KBM-7 (cell line): ENCODE results near the gene ZNF462.

Experiments
- DNase-seq: peaks from one replicate; pipeline ENCODE4 v3.0.0-alpha.2; 2015
- in situ Hi-C: fragments of 300-500 bp; cut with MboI; formaldehyde crosslinking; loops from 2 replicates; pipeline ENCODE4 v1.14.3; 2020; ENCODE audit warnings: low sequenced_read_pairs, low pct_unique_long_range_greater_than_20kb, mixed read lengths

ZNF462 gene

DNA sequence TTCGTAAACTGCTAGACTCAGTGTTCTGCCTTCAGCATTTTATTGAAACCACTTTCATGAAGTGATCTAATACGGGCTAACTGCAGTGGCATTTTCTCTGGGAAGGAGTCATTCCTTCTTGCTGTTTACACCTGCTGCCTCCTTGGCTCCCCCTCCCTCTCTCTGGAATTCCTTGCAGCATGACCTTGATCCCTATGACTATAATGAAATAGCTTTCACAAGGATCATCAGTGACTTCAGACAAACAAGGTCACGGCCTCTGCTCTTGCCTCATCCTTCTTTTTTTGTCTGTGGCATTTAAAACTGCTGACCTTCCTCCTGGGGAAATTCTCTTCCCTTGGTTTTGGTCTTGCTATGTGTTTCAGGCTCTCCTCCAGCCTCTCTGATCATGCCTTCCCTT lies 90.2 kb downstream of the ZNF462 start:
- in situ Hi-C loops, result no loop called here
- no peak for DNase-seq

DNA sequence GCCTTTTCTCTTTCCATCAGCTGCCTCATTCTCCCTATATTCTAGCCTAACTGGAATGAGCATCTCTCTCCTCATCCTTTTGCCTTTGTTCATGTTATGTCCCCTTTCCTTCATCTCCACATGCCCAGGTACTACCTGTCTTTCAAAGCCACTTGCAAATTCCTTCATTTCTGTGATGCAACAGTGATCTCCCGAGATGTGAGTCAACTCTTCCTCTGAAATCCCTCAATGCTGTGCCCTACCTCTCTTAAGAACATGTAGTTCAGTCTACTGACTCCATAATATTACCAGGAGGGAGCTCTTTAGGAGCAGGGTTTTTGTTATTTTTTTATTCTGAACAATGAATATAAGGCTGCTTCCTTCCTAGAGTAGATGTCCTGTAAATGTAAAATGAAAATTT lies 91.6 kb downstream of the ZNF462 start:
- no peak for DNase-seq
- in situ Hi-C loops, result no loop called here

DNA sequence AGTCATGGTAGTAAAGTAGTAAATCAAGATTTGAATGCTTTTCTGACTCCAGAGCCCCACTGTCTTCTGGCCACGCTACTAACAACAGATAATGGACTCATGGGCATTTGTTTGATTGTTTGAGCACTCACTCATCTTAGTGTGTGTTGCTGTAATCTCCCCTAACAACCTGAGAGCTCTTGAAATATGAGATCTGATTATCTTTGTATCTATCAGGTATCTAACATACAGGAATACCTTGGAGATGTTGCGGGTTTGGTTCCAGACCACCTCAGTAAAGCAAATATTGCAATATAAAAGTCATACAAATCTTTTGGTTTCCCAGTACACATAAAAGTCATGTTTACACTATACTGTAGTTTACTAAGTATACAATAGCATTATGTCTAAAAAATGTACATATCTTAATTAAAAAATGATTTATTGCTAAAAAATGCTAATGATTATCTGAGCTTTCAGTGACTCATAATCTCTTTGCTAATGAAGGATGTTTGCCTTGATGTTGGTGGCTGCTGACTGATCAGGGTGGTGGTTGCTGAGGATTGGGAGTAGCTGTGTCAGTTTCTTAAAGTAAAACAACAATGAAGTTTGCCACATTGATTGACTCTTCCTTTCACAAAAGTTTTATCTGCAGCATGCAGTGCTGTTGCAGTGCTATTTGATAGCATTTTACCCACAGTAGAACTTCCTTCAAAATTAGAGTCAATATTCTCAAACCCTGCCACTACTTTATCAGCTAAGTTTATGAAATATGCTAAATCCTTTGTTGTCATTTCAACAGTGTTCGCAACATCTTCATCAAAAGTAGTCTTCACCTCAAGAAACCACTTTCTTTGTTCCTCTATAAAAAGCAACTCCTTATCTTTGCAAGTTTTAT lies 92.2 kb downstream of the ZNF462 start:
- in situ Hi-C loops, result no loop called here
- no peak for DNase-seq

DNA sequence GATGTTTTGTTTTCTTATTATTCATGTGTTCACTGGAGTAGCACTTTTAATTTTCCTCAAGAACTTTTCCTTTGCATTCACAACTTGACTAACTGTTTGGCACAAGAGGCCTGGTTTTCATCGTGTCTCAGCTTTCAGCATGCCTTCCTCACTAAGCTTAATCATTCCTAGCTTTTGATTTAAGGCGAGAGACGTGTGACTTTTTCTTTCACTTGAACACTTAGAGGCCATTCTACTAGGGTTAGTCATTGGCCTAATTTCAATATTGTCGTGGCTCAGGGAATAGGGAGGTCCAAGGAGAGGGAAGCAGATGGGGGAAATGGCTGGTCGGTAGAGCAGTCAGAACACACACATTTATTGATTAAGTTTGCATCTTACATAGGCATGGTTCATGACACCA lies 94.0 kb downstream of the ZNF462 start:
- in situ Hi-C loops, result no loop called here
- DNase-seq, result no peak

DNA sequence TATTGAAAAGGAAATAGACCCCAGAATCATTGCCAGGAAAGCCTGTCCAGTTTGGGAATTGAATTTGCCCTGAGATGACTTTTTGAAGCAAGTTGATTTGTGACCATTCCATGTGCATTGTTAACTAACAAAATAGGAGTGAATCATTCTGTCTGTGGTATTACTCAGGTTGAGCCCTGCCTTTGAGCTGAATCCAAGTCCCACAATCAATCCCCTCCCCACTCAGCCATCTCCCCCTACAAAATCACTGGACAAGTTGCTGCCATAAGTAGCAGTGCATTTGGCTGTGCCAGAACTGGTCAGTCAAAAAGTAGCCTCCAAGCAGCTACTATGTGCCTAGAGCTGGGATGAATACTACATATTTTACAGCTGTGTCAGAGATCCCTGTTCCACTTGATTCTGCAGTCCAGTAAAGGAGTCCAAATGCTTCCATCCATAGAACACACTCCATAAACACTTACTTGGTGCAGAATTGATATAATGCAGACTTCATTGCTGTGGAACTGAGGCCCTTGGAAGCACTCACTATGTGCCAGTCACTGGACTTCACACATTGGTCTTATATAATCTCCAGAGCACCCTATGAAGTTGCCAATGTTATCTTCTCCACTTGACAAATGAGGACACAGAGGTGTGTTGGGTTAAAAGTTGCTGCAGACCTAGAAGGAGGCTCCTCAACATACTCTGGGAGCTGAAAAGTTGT lies 96.1 kb downstream of the ZNF462 start:
- in situ Hi-C loops, result no loop called here
- no peak for DNase-seq

DNA sequence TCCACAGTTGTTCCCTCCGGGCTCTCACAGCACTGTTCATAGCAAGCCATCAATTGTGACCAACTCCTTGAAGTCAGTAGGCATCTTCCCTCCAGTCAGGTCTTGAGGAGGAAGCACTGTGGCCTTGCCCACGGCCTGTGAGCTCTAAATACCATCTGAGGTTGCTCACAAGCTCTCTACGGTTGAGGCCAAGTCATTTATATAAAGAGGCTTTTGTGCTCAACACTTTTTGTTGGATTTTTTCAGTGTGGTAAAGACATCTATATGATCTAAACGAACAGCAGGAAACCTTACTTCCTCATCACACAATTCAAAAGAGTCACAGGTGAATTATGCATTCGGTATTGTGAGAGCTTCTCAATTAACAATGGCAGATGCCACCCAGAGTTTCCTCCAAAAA lies 97.3 kb downstream of the ZNF462 start:
- no peak for DNase-seq
- in situ Hi-C loops, result no loop called here

DNA sequence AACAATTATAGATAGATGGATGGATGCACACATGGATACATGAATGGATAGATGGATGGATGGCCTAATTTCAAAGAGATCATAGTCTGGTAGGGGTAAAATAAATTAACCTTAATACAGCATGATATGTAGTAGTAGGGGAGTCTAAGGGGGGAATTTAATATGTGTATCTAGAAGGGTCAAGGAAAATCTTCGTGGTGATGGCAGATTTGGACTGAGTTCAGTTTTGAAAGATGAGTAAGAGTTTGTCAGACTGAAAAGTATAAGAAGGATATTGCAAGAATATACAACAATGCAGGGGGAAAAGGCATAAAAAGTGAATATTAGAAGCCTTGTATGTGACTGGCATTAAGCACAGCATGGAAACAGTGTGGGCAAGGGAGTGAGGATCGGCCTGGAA lies 98.7 kb downstream of the ZNF462 start:
- DNase-seq, result no peak
- in situ Hi-C loops, result no loop called here

DNA sequence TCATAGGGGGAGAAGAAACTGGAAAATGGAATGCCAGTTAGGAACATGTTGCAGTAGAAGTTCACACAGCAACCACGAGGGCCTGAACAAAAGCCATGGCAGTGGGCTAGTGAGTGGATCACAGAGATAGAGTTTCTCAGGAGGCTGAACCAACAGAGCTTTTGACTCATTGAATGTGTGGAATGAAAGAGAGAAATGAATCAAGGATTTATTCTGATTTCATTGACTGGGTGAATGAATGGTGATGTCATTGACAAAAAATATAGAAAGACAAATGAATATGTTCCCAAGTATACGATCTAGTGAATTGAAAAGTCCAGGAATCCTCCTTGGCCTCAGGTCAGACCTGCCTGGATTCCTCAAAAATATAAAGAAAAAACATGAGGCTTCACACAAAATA lies 99.2 kb downstream of the ZNF462 start:
- in situ Hi-C loops, result no loop called here

DNA sequence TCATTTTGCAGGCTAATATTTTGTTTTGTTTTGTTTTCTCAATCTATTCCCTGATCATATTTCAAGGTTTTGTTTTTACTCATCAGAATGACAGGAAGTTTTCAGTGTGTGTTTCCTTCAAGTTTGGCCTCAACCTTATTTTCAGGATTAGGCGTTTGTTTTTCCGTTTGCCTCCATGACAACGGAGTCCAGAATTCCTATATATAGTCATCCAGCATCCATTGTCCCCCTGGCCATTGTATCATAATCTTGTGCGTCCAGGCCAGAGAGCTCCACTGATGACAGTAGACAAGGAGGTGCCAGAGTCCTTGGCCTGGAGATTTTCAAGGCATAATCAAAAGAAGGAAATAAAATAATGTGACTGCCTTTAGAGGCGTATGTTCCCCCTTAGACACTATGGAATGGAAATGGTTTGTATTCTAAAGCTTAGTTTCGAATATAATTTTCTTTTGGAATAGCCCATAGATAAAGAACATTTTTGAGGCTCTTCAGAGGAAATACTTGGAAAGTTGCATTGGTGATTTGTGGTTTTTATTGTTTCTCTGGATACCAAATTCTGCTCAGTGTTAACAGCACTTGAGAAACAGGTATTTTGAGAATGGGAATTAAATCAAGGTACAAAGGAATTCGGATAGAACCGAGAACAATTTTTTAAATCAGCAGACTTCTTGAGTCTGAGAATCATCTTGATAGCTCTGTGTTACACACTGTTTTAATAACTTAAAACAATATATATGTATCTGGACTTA lies 99.8 kb downstream of the ZNF462 start:
- no peak for DNase-seq
- in situ Hi-C loops, result no loop called here

More for the DNA sequence above, 99.2 kb downstream of the ZNF462 start:
- DNase-seq, result no peak

DNA sequence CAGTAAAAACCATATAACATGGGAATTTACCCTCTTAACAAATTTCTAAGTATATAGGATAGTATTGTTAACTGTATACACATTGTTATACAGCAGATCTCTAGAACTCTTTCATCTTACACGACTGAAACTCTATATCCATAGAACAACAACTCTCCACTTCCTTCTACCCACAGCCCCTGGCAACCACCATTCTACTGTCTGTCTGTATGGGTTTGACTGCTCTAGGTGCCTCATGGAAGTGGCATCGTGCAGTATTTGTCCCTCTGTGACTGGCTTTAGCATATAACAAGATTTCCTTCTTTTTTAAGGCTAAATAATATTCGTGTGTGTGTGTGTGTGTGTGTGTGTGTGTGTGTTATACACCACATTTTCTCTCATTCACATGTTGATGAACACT lies 100.7 kb downstream of the ZNF462 start:
- in situ Hi-C loops, result no loop called here
- no peak for DNase-seq

DNA sequence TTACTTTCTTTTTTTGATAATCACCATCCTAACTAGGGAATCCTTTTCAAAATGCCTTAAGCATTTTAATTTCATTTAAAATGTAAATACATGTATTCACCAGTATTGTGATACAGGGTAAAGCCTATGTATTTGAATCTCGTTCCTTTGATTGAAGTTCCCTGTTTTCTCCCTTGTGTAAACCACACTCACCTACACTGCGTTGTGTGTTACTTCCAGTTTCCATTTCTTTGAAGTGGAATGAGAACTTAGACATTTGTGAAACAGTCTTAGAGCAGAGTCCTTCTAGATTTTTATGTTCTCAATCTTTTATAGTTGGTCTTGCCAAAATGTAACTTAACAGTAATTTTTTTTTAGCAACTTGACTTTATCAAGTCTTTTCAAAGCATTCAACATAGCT lies 101.4 kb downstream of the ZNF462 start:
- in situ Hi-C loops, result no loop called here
- no peak for DNase-seq

DNA sequence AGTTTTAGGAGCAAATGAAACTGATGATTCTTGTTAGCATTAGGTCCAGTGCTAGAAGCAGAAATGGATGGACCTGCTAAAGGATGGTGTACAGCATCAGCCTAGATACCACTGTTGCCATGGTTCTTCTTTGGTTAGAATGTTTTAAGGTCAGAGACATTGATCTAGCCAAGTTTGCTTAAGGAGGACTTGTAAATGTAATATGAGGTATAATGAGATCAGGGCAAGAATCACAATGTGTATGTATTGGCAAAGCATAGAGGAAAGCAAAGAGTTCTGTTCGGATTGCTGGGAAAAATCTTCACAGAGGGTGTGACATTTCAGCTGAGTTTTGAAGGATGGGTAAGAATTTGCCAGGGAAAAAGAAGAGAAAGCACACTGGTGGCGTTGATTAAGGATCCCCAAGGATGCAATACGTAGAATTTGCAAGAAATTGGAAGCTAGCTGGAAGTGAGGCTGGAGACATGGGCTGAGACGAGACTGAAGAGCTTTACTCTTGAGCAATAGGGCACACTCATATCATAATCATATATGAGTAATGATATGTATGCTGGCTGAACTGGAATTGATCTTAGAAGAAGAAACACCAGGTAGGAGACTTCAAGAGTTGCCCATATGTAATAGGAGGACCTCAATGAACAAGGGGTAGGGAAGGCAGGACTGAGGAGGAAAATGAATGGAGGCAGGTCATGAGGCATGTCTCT lies 102.0 kb downstream of the ZNF462 start:
- no peak for DNase-seq
- in situ Hi-C loops, result no loop called here

DNA sequence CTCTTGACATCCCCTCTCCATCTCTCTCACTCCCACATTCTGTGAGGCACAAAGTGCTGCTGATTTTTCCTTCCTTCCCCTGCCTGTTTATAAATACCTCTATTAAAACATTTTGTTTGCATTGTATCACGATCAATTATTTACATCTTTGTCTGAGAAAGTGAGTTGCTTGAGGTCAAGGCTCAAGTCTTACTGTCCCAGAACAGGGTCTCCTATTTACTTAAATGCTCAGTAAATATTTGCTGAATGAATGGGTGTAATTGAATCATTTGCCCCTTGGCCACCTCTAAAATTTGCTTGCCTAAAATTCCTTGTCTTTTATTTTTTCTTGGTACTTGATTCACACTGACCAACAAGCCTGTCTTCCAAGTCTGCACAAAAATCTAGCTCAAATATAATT lies 103.5 kb downstream of the ZNF462 start:
- no peak for DNase-seq
- in situ Hi-C loops, result no loop called here

DNA sequence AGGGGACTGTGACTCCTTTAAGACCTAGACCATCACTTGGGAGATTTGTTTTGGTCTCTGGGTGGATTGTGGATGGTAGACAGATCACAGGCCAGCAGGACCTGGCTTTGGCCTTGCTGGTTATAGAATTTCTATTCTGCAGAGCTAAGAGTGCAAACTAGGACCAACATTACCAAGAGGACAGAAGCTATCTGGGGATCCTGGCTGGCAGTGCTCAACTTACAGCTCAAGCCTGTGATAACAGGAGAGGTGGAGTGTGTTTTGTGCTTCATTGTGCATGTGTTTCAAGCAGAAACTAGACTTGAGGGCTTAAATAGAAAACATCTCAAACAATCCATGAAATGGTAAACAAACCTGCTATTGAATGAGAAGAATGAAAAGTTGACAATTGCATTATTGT lies 106.7 kb downstream of the ZNF462 start:
- DNase-seq, result no peak
- in situ Hi-C loops, result no loop called here

DNA sequence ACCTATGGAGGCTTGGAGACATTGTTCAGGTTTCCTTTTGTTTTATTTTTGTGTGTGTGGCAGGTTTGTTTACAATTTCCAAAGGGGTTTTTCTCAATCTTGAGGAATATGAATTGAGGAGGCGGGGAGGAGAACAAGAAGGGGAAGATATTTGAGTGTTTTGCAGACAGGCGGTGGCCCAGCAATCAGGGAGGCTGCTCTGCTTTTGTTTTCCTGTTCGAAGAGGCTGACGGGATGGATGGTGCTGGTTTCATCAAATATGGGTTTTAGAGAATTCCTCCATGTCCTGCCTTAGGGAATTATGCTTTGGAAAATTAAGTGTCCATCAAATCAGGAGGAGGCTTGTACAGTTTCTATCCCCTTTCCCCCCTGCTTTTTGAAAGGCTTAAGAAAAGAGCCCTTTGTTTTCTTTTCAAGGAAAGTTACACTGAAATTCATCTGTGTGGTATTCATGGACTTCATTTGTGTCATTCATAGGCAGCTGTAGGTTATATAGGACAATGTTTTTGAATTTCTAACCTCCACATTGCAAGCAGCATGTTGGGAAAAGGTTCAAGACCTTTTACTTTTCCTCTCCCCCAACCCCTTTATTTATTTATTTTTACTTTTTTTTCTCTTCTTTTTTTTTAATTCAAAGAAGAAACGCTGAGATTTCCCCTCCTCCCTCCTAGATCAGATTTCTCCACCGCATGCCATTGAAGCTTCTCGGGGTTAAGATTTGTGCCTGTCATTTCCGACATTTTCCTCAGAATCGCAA lies 107.4 kb downstream of the ZNF462 start:
- in situ Hi-C loops, result no loop called here
- DNase-seq, result no peak

DNA sequence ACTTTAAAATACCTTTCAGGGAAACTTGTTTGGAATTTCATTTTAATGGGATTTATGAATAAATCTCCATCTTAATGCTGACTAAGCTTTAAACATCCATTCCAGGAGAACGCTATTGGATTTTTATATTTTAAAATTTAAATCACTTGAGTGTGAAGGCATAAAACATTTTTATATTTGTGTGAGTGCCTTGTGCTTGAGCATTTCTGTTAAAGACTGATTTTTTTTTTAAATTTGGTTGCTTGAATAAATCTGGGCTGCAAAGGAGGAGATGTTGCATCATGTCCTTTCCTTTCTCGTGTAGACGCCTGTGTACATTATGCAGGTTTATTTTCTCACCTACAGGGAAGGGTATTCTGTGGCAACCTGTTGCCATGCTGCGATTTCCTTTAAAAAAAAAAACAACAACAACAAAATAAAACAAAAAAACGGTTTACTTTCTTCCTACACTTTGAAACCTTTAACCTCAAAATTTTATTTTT lies 108.1 kb downstream of the ZNF462 start:
- DNase-seq, result no peak
- in situ Hi-C loops, result no loop called here

DNA sequence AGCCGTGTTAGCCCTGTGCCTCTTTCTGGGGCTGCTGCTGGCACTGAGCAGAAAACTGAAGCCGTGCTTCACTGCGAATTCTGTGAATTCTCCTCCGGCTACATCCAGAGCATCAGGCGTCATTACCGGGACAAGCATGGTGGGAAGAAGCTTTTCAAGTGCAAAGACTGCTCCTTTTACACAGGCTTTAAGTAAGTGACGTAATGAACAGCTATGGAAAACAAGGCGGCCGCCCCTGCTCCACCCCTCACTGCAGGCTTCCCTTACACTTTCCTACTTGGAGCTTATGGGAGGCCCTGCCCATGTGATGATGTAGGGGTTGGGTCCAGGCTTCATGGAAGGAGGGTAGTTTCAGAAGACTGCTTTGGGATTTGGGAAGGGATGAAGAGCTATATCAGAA lies 109.1 kb downstream of the ZNF462 start:
- in situ Hi-C loops, result no loop called here
- DNase-seq, result no peak

DNA sequence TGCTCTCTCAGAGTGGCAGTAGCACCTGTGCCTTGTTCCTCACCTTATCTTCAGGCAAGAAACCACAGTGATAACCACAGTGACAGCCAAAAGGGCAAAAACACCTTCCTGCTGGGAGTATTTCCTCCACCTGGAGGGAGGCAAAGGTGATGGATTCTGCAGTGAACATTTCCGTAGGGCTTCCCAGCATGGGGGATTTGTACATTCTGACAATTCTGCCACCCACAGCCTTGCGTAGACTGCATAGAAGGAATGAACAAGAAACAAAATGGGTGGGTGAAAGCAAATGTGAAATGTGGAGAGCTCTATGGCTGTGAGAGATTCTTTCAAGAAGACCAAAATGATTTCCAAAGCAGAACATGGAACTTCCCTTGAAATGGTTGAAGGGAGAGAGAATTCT lies 111.4 kb downstream of the ZNF462 start:
- no peak for DNase-seq
- in situ Hi-C loops, result no loop called here

DNA sequence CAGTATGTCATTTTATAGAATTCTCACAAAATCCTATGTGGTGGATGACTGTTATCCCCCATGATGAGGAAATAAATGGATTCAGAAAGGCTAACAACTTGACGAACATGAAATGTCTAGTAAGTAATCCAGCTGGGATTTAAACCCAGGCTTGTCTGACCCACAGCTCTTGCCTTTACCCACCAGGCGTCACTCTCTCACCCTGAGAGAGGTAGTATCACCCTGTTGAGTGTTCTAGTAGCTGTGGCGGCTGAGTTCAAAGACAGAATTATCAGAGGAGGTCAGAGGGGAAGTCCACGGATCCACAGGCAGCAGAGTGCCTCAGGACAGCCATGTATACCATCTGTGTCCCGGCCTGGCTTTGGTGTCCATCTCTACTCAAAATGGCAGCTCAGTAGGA lies 113.8 kb downstream of the ZNF462 start:
- in situ Hi-C loops, result no loop called here

More for the DNA sequence above, 113.8 kb downstream of the ZNF462 start:
- DNase-seq, result no peak
